Breast epithelium (tissue), 3 donors: Measurements from ENCODE around the gene DOP1A.

Experiments
- POLR2A ChIP-seq: fragments of 450-650 bp; IDR thresholded peaks from one replicate; pipeline ENCODE4 v1.6.1; 2016; ENCODE audit warnings: antibody characterized with exemption, mild to moderate bottlenecking, moderate library complexity
- TF ChIP-seq, protein P1 (sequence below), 3 donors: fragments of 450-650 bp; IDR thresholded peaks; one replicate each; pipeline ENCODE4 v1.5.1; 2016 to 2017; ENCODE audit warnings: antibody characterized with exemption in 3 of 3, mild to moderate bottlenecking in 3 of 3, moderate library complexity in 3 of 3

DNA sequence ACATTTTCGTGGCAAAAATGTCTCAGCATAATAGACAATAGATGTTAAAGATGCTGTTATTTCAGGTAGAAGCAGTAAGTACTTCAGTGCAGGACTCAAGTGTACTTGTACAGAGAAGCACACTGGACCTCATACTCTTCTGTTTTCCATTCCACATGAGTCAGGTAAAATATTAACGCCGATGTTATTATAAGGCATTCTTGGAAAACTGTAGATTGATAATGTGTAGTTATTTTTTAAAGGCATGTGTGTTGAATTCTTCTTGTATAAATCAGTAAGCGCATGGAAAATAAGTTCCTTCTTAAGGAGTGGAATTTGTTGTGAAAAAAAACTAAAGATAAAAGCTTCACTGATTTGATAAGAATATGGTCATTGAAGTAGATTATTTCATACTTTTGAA lies 45.8 kb downstream of the DOP1A start:
- TF ChIP-seq, protein P1, sequence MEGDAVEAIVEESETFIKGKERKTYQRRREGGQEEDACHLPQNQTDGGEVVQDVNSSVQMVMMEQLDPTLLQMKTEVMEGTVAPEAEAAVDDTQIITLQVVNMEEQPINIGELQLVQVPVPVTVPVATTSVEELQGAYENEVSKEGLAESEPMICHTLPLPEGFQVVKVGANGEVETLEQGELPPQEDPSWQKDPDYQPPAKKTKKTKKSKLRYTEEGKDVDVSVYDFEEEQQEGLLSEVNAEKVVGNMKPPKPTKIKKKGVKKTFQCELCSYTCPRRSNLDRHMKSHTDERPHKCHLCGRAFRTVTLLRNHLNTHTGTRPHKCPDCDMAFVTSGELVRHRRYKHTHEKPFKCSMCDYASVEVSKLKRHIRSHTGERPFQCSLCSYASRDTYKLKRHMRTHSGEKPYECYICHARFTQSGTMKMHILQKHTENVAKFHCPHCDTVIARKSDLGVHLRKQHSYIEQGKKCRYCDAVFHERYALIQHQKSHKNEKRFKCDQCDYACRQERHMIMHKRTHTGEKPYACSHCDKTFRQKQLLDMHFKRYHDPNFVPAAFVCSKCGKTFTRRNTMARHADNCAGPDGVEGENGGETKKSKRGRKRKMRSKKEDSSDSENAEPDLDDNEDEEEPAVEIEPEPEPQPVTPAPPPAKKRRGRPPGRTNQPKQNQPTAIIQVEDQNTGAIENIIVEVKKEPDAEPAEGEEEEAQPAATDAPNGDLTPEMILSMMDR (IDR thresholded peaks at IDR 0.05) = no peak
- no peak for TF ChIP-seq POLR2A
